IMR-90 (cell line): ENCODE data around the gene MAP3K5. TPM values are rescaled to one million over a fixed set of nuclear protein-coding genes. Genes with fewer than 3 reads are reported as not detected.
A peak's percentile ranks its signal among the peaks of the same experiment; 100 is the strongest.

Experiments
- ATAC-seq: fragments of 200-7000 bp; cut with Tn5 transposase; 2 replicates; pipeline ENCODE4 v1.9.1; 2020; ENCODE audit warnings: low read depth, mild to moderate bottlenecking, moderate library complexity
- BruUV-seq: library from RNA; stranded (reverse); fragments of 400-500 nt; replicated peaks from 2 replicates; lab custom pipeline; 2021; lab: Mats Ljungman, UMichigan
- CTCF ChIA-PET: fragments of 300-600 bp; formaldehyde crosslinking; extraction: SDS; loops from one replicate; lab custom pipeline; 2021; ENCODE audit warnings: antibody characterized with exemption; lab: Yijun Ruan, JAX
- POLR2A ChIA-PET: fragments of 300-600 bp; sonication (Branson Sonifier 250); formaldehyde crosslinking; loops from one replicate; lab custom pipeline; 2022; ENCODE audit warnings: antibody characterized with exemption; ENCODE audit not compliant: unreplicated experiment; lab: Charles Lee
- DNase-seq: peaks from one replicate; pipeline ENCODE4 v3.0.0; 2013
- H2AFZ ChIP-seq: replicated peaks from 2 replicates; pipeline ENCODE3; 2013; ENCODE audit warnings: low read length, mild to moderate bottlenecking; ENCODE audit not compliant: poor library complexity
- H2AK5ac ChIP-seq: 2 replicates; pipeline ENCODE4 v1.6.1; 2013; ENCODE audit warnings: low read depth, low read length, inconsistent platforms
- H2AK9ac ChIP-seq: replicated peaks from 2 replicates; pipeline ENCODE3; 2013; ENCODE audit warnings: mild to moderate bottlenecking, low read depth, low read length, moderate library complexity; ENCODE audit not compliant: poor library complexity
- H2BK120ac ChIP-seq: 2 replicates; pipeline ENCODE4 v1.6.1; 2013; ENCODE audit warnings: low read depth, low read length, inconsistent platforms
- H2BK15ac ChIP-seq: 3 replicates; pipeline ENCODE4 v1.6.1; 2013; ENCODE audit warnings: low read depth, low read length, inconsistent platforms
- H2BK20ac ChIP-seq: 2 replicates; pipeline ENCODE4 v1.6.1; 2013; ENCODE audit warnings: low read depth, mild to moderate bottlenecking, inconsistent platforms, low read length, moderate library complexity
- H2BK5ac ChIP-seq: 2 replicates; pipeline ENCODE4 v1.6.1; 2013; ENCODE audit warnings: mild to moderate bottlenecking, low read depth, low read length, inconsistent platforms; ENCODE audit not compliant: poor library complexity, severe bottlenecking
- H3K14ac ChIP-seq: replicated peaks from 2 replicates; pipeline ENCODE4 v1.6.1; 2013; ENCODE audit warnings: low read depth, low read length, inconsistent platforms
- H3K18ac ChIP-seq: 2 replicates; pipeline ENCODE4 v1.6.1; 2013; ENCODE audit warnings: low read depth, low read length, control low read depth
- H3K23ac ChIP-seq: 2 replicates; pipeline ENCODE4 v1.6.1; 2013; ENCODE audit warnings: low read depth, low read length, inconsistent platforms
- H3K27ac ChIP-seq: 2 replicates; pipeline ENCODE4 v1.5.1; 2013; ENCODE audit warnings: mild to moderate bottlenecking, control low read depth, low read length; ENCODE audit not compliant: insufficient read depth
- H3K27me3 ChIP-seq: 2 replicates; pipeline ENCODE4 v1.6.1; 2013; ENCODE audit warnings: low read length; ENCODE audit not compliant: control insufficient read depth, insufficient read depth
- H3K36me3 ChIP-seq: 2 replicates; pipeline ENCODE4 v1.6.1; 2013; ENCODE audit warnings: low read length, mixed read lengths; ENCODE audit not compliant: control insufficient read depth, insufficient read depth
- H3K4ac ChIP-seq: 2 replicates; pipeline ENCODE4 v1.6.1; 2013; ENCODE audit warnings: low read depth, low read length, inconsistent platforms
- H3K4me1 ChIP-seq: 2 replicates; pipeline ENCODE4 v1.6.1; 2013; ENCODE audit warnings: low read length, mixed read lengths; ENCODE audit not compliant: control insufficient read depth, insufficient read depth
- H3K4me2 ChIP-seq: 2 replicates; pipeline ENCODE4 v1.6.1; 2013; ENCODE audit warnings: low read depth, mild to moderate bottlenecking, control low read depth, low read length, moderate library complexity
- H3K4me3 ChIP-seq: 2 replicates; pipeline ENCODE4 v1.5.1; 2013; ENCODE audit warnings: low read depth, mild to moderate bottlenecking, control low read depth, low read length, moderate library complexity; ENCODE audit not compliant: insufficient read depth
- H3K56ac ChIP-seq: 2 replicates; pipeline ENCODE4 v1.6.1; 2013; ENCODE audit warnings: low read length, inconsistent platforms; ENCODE audit not compliant: insufficient read depth; ENCODE audit errors: extremely low read depth
- H3K79me1 ChIP-seq, 2 experiments: 2 replicates each; pipeline ENCODE4 v1.6.1; 2013; ENCODE audit warnings: low read length in 2 of 2, inconsistent platforms in 1 of 2, low read depth in 1 of 2
- H3K9ac ChIP-seq: 2 replicates; pipeline ENCODE4 v1.6.1; 2013; ENCODE audit warnings: low read depth, low read length, control low read depth
- H3K9me1 ChIP-seq: 2 replicates; pipeline ENCODE4 v1.6.1; 2013; ENCODE audit warnings: low read length, inconsistent platforms; ENCODE audit not compliant: insufficient read depth
- H3K9me3 ChIP-seq: 2 replicates; pipeline ENCODE4 v1.6.1; 2013; ENCODE audit warnings: low read length; ENCODE audit not compliant: control insufficient read depth, insufficient read depth
- H4K20me1 ChIP-seq: 2 replicates; pipeline ENCODE4 v1.6.1; 2013; ENCODE audit warnings: low read length, inconsistent platforms; ENCODE audit not compliant: insufficient read depth
- H4K5ac ChIP-seq: 2 replicates; pipeline ENCODE4 v1.6.1; 2013; ENCODE audit warnings: mild to moderate bottlenecking, low read depth, low read length, control low read depth
- H4K8ac ChIP-seq, 2 experiments: 2 replicates each; pipeline ENCODE4 v1.6.1; 2013; ENCODE audit warnings: low read depth in 2 of 2, low read length in 2 of 2, control low read depth in 1 of 2, inconsistent platforms in 1 of 2
- H4K91ac ChIP-seq: 2 replicates; pipeline ENCODE4 v1.6.1; 2013; ENCODE audit warnings: low read depth, low read length, inconsistent platforms; ENCODE audit not compliant: insufficient read depth
- BHLHE40 ChIP-seq: fragments of 150-350 bp; IDR thresholded peaks from 2 replicates; pipeline ENCODE4 v1.6.1; 2016; ENCODE audit warnings: mild to moderate bottlenecking, low read depth, low read length
- CEBPB ChIP-seq: IDR thresholded peaks from 2 replicates; pipeline ENCODE4 v1.6.1; 2012; ENCODE audit warnings: low read depth, low read length, improper control_type of control experiment
- CHD1 ChIP-seq: IDR thresholded peaks from 2 replicates; pipeline ENCODE4 v1.6.1; 2012; ENCODE audit warnings: low read depth, low read length, improper control_type of control experiment
- FOS ChIP-seq: fragments of 150-350 bp; IDR thresholded peaks from 2 replicates; pipeline ENCODE4 v1.6.1; 2016; ENCODE audit warnings: low read depth, low read length
- MAFK ChIP-seq: IDR thresholded peaks from 2 replicates; pipeline ENCODE4 v1.6.1; 2012; ENCODE audit warnings: low read depth, low read length, improper control_type of control experiment
- MAZ ChIP-seq: IDR thresholded peaks from 2 replicates; pipeline ENCODE4 v1.6.1; 2012; ENCODE audit warnings: low read depth, mild to moderate bottlenecking, low read length, improper control_type of control experiment, moderate library complexity, borderline replicate concordance
- MXI1 ChIP-seq: IDR thresholded peaks from 2 replicates; pipeline ENCODE4 v1.6.1; 2012; ENCODE audit warnings: low read depth, mild to moderate bottlenecking, low read length, moderate library complexity, borderline replicate concordance
- NFE2L2 ChIP-seq: fragments of 150-350 bp; IDR thresholded peaks from 2 replicates; pipeline ENCODE4 v1.6.1; 2016; ENCODE audit warnings: low read depth, mild to moderate bottlenecking, low read length
- POLR2A ChIP-seq: IDR thresholded peaks from 2 replicates; pipeline ENCODE4 v1.6.1; 2012; ENCODE audit warnings: mild to moderate bottlenecking, low read depth, low read length
- RAD21 ChIP-seq: IDR thresholded peaks from 2 replicates; pipeline ENCODE4 v1.6.1; 2012; ENCODE audit warnings: low read length, improper control_type of control experiment
- RCOR1 ChIP-seq: IDR thresholded peaks from 2 replicates; pipeline ENCODE4 v1.6.1; 2012; ENCODE audit warnings: mild to moderate bottlenecking, low read length, improper control_type of control experiment; ENCODE audit not compliant: insufficient replicate concordance
- RFX5 ChIP-seq: IDR thresholded peaks from 2 replicates; pipeline ENCODE4 v1.8.0; 2012; ENCODE audit warnings: low read depth, mild to moderate bottlenecking, low read length, moderate library complexity
- SMC3 ChIP-seq: fragments of 150-350 bp; IDR thresholded peaks from 2 replicates; pipeline ENCODE4 v1.6.1; 2016; ENCODE audit warnings: low read depth, mild to moderate bottlenecking, antibody characterized with exemption, low read length, moderate library complexity
- WGBS, 2 experiments: methylation state at CpG; one replicate each; pipeline versions ENCODE4 v1.1.5 to v1.1.7; 2013; ENCODE audit warnings: missing lambda C conversion rate in 2 of 2; ENCODE audit not compliant: insufficient read length in 1 of 2; ENCODE audit errors: extremely low coverage in 2 of 2; 5-methylcytosine and 5-hydroxymethylcytosine counted together
- dilution Hi-C: fragments of 300-500 bp; cut with HindIII; formaldehyde crosslinking; loops from one replicate; pipeline ENCODE4 v1.14.3; 2018; ENCODE audit warnings: low sequenced_read_pairs; ENCODE audit not compliant: unreplicated experiment
- in situ Hi-C: fragments of 300-500 bp; cut with MboI; formaldehyde crosslinking; loops from 3 replicates; pipeline ENCODE4 v1.14.3; 2019; ENCODE audit warnings: low sequenced_read_pairs, inconsistent platforms, mixed read lengths
- intact Hi-C: fragments of 100-400 bp; cut with micrococcal nuclease; formaldehyde crosslinking; loops from 2 replicates; pipeline ENCODE4 v1.10.0; 2022
- polyA plus RNA-seq, 3 experiments: library from polyadenylated mRNA; depleted of rRNA; stranded (reverse); fragments of >200 nt; gene quantifications; 2 replicates each; pipeline ENCODE4 v1.2.3, GENCODE V29; 2012; ENCODE audit warnings: low replicate concordance in 1 of 3
- total RNA-seq: library from RNA; depleted of rRNA; stranded (reverse); fragments of >200 nt; gene quantifications from 2 replicates; pipeline ENCODE4 v1.2.3, GENCODE V29; 2012
- TF ChIP-seq, protein P1 (sequence below): conservative IDR thresholded peaks from 2 replicates; pipeline ENCODE4 v1.5.1; 2012; ENCODE audit warnings: mild to moderate bottlenecking, low read depth, low read length, improper control_type of control experiment
- TF ChIP-seq, protein P2 (sequence below): fragments of 150-350 bp; IDR thresholded peaks from 2 replicates; pipeline ENCODE4 v1.6.1; 2017; ENCODE audit warnings: mild to moderate bottlenecking, antibody characterized with exemption, low read length, low read depth
- TF ChIP-seq, protein P3 (sequence below): fragments of 150-350 bp; IDR thresholded peaks from 2 replicates; pipeline ENCODE4 v1.6.1; 2016; ENCODE audit warnings: low read depth, mild to moderate bottlenecking, low read length, moderate library complexity, borderline replicate concordance

MAP3K5 gene
- total and polyA plus RNA-seq, 2 of the 4 experiments (the other 2 are of a cell fraction) = 5.4 to 17.6 TPM

GRCh38 chr6:136766274-136766673 is 26.0 kb downstream of the MAP3K5 start:
- peak overlapping the region; percentile 30; the same call in 1 of the 2 replicates for H3K4me2 ChIP-seq
- intact Hi-C loops (no loop called here), in situ Hi-C loops (no loop called here), dilution Hi-C loops (no loop called here)
- POLR2A ChIA-PET = no interaction called here
- peak overlapping the region in 1 of 2 experiments; percentile 36; a peak in 1 of 4 replicates for H4K8ac ChIP-seq
- TF ChIP-seq RAD21 (no peak), CEBPB (no peak), RFX5 (no peak), NFE2L2 (no peak), MXI1 (no peak), CHD1 (no peak), POLR2A (no peak), MAZ (no peak), SMC3 (no peak), MAFK (no peak), RCOR1 (no peak), FOS (no peak), BHLHE40 (no peak)
- TF ChIP-seq, protein P1, sequence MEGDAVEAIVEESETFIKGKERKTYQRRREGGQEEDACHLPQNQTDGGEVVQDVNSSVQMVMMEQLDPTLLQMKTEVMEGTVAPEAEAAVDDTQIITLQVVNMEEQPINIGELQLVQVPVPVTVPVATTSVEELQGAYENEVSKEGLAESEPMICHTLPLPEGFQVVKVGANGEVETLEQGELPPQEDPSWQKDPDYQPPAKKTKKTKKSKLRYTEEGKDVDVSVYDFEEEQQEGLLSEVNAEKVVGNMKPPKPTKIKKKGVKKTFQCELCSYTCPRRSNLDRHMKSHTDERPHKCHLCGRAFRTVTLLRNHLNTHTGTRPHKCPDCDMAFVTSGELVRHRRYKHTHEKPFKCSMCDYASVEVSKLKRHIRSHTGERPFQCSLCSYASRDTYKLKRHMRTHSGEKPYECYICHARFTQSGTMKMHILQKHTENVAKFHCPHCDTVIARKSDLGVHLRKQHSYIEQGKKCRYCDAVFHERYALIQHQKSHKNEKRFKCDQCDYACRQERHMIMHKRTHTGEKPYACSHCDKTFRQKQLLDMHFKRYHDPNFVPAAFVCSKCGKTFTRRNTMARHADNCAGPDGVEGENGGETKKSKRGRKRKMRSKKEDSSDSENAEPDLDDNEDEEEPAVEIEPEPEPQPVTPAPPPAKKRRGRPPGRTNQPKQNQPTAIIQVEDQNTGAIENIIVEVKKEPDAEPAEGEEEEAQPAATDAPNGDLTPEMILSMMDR = no peak
- TF ChIP-seq, protein P2, sequence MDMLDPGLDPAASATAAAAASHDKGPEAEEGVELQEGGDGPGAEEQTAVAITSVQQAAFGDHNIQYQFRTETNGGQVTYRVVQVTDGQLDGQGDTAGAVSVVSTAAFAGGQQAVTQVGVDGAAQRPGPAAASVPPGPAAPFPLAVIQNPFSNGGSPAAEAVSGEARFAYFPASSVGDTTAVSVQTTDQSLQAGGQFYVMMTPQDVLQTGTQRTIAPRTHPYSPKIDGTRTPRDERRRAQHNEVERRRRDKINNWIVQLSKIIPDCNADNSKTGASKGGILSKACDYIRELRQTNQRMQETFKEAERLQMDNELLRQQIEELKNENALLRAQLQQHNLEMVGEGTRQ = no peak
- TF ChIP-seq, protein P3, sequence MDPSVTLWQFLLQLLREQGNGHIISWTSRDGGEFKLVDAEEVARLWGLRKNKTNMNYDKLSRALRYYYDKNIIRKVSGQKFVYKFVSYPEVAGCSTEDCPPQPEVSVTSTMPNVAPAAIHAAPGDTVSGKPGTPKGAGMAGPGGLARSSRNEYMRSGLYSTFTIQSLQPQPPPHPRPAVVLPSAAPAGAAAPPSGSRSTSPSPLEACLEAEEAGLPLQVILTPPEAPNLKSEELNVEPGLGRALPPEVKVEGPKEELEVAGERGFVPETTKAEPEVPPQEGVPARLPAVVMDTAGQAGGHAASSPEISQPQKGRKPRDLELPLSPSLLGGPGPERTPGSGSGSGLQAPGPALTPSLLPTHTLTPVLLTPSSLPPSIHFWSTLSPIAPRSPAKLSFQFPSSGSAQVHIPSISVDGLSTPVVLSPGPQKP = no peak
- H3K79me1 ChIP-seq = peaks cover 40 to 76% of the 10 kb centered on the region in 2 experiments
- H3K36me3 ChIP-seq = no peaks in the 10 kb centered on the region
- H3K4me3 ChIP-seq = no peak overlapping the region
- no peak overlapping the region for H2AFZ ChIP-seq
- peaks cover 15% of the 10 kb centered on the region for H3K4me1 ChIP-seq
- CTCF ChIA-PET = no interaction called here
- 0 out of 2 replicates have a peak overlapping the region, but pooled peaks have one; percentile 4 for H3K14ac ChIP-seq
- H3K18ac ChIP-seq = no peak overlapping the region
- H3K9me3 ChIP-seq = no peaks in the 10 kb centered on the region
- no peak for DNase-seq
- 0 out of 2 replicates have a peak overlapping the region, but pooled peaks have one; percentile 59 for H3K23ac ChIP-seq
- no peak overlapping the region for H3K4ac ChIP-seq
- no CpG with 5 or more reads among the region's 3 CpGs for WGBS, 2 experiments
- no peak overlapping the region for H2AK9ac ChIP-seq
- H4K20me1 ChIP-seq = peaks cover 45% of the 10 kb centered on the region; the same call in 1 of the 2 replicates
- no peak overlapping the region; the same call in 1 of the 2 replicates for H2AK5ac ChIP-seq
- H3K9me1 ChIP-seq = peaks cover 18% of the 10 kb centered on the region
- H2BK5ac ChIP-seq = no peak overlapping the region
- H4K5ac ChIP-seq = no peak overlapping the region; the same call in 1 of the 2 replicates
- no peak for ATAC-seq
- no peak overlapping the region for H3K56ac ChIP-seq
- no TSS peak for BruUV-seq
- no peaks in the 10 kb centered on the region for H3K27me3 ChIP-seq
- no peak overlapping the region for H4K91ac ChIP-seq
- no peak overlapping the region for H2BK120ac ChIP-seq
- no peak overlapping the region for H3K9ac ChIP-seq
- H3K27ac ChIP-seq = no peak overlapping the region
- no peak overlapping the region for H2BK20ac ChIP-seq
- H2BK15ac ChIP-seq = no peak overlapping the region
